B cell (primary cell): ENCODE data around the gene SLC25A18. TPM values are rescaled to one million over a fixed set of nuclear protein-coding genes. Genes with fewer than 3 reads are reported as not detected.

ENCODE experiments used
- ATAC-seq: fragments of 200-7000 bp; cut with Tn5 transposase; one replicate; pipeline ENCODE4 v1.10.0; 2021; ENCODE audit warnings: low read depth, mild to moderate bottlenecking, moderate number of reproducible peaks, moderate library complexity
- CTCF ChIA-PET: fragments of 350-600 bp; sonication (Branson Sonifier 250); formaldehyde crosslinking; loops from one replicate; lab custom pipeline; 2021; ENCODE audit warnings: antibody characterized with exemption, inconsistent platforms; lab: Charles Lee
- POLR2A ChIA-PET: fragments of 350-600 bp; sonication (Branson Sonifier 250); formaldehyde crosslinking; loops from one replicate; lab custom pipeline; 2021; ENCODE audit warnings: antibody characterized with exemption; lab: Charles Lee
- DNase-seq: peaks from one replicate; pipeline ENCODE4 v3.0.0; 2013
- H2AFZ ChIP-seq: 2 replicates; pipeline ENCODE4 v1.6.1; 2012; ENCODE audit warnings: mild to moderate bottlenecking, low read depth, low read length; ENCODE audit not compliant: insufficient read depth, poor library complexity, severe bottlenecking
- H3K27ac ChIP-seq, 2 donors: 1 replicate in 1 of 2; 2 replicates in 1 of 2; pipeline ENCODE4 v1.5.1; 2012 to 2013; ENCODE audit warnings: low read length in 2 of 2, mild to moderate bottlenecking in 2 of 2, moderate library complexity in 1 of 2
- H3K27me3 ChIP-seq, 4 experiments: fragments of 200-600 bp in 1 of 4; sonication (generic) in 1 of 4; replicated peaks in 1 of 4; 1 replicate in 2 of 4; 2 replicates in 2 of 4; pipeline versions ENCODE4 v1.6.1 to v1.7.0; 2013 to 2016; ENCODE audit warnings: low read length in 3 of 4, mild to moderate bottlenecking in 2 of 4, mixed read lengths in 1 of 4, moderate library complexity in 1 of 4; ENCODE audit not compliant: insufficient read depth in 4 of 4, control insufficient read depth in 3 of 4; ENCODE audit errors: control extremely low read depth in 1 of 4
- H3K36me3 ChIP-seq, 2 experiments: replicated peaks in 1 of 2; 1 replicate in 1 of 2; 2 replicates in 1 of 2; pipeline versions ENCODE4 v1.6.1 to v1.7.1; 2013; ENCODE audit warnings: low read length in 1 of 2; ENCODE audit not compliant: insufficient read depth in 2 of 2, control insufficient read depth in 1 of 2; ENCODE audit errors: control extremely low read depth in 1 of 2, extremely low read depth in 1 of 2
- H3K4me1 ChIP-seq, 2 donors: fragments of 200-600 bp in 1 of 2; sonication (generic) in 1 of 2; 1 replicate in 1 of 2; 2 replicates in 1 of 2; pipeline versions ENCODE4 v1.5.1 to v1.6.1; 2013 to 2017; ENCODE audit warnings: low read length in 2 of 2; ENCODE audit not compliant: control insufficient read depth in 2 of 2, insufficient read depth in 2 of 2
- H3K4me2 ChIP-seq: replicated peaks from 2 replicates; pipeline ENCODE3; 2012; ENCODE audit warnings: mild to moderate bottlenecking, low read depth, low read length; ENCODE audit not compliant: poor library complexity, severe bottlenecking
- H3K4me3 ChIP-seq, 5 experiments: fragments of 200-600 bp in 1 of 5; sonication (generic) in 1 of 5; 1 replicate in 3 of 5; 2 replicates in 2 of 5; pipeline versions ENCODE4 v1.5.1 to v1.7.0; 2011 to 2016; ENCODE audit warnings: low read length in 4 of 5, mild to moderate bottlenecking in 4 of 5, low read depth in 2 of 5, control low read depth in 1 of 5, moderate library complexity in 1 of 5; ENCODE audit not compliant: insufficient read depth in 1 of 5; ENCODE audit errors: control extremely low read depth in 1 of 5, extremely low read depth in 1 of 5
- H3K79me2 ChIP-seq: fragments of 200-600 bp; sonication (generic); one replicate; pipeline ENCODE4 v1.6.0; 2016; ENCODE audit warnings: low read length; ENCODE audit not compliant: control insufficient read depth, insufficient read depth
- H3K9ac ChIP-seq: fragments of 200-600 bp; sonication (generic); 2 replicates; pipeline ENCODE4 v1.6.1; 2017; ENCODE audit warnings: mild to moderate bottlenecking, low read length, moderate library complexity
- H3K9me3 ChIP-seq, 3 donors: one replicate each; pipeline versions ENCODE4 v1.6.1 to v1.7.1; 2013; ENCODE audit warnings: low read length in 2 of 3; ENCODE audit not compliant: control insufficient read depth in 2 of 3, insufficient read depth in 1 of 3; ENCODE audit errors: control extremely low read depth in 1 of 3
- H4K20me1 ChIP-seq: 2 replicates; pipeline ENCODE4 v1.6.0; 2012; ENCODE audit warnings: mild to moderate bottlenecking, low read length; ENCODE audit not compliant: insufficient read depth, control insufficient read depth, poor library complexity, severe bottlenecking
- H3K27ac Mint-ChIP-seq: one replicate; pipeline ENCODE4 v1.8.0; 2021; ENCODE audit warnings: mixed read lengths
- H3K27me3 Mint-ChIP-seq: one replicate; pipeline ENCODE4 v1.8.0; 2021; ENCODE audit warnings: mixed read lengths
- H3K4me1 Mint-ChIP-seq: one replicate; pipeline ENCODE4 v1.8.0; 2021; ENCODE audit warnings: mixed read lengths
- H3K4me3 Mint-ChIP-seq: one replicate; pipeline ENCODE4 v1.8.0; 2021; ENCODE audit warnings: mixed read lengths
- H3K9me3 Mint-ChIP-seq: one replicate; pipeline ENCODE4 v1.8.0; 2022; ENCODE audit warnings: mixed read lengths; ENCODE audit not compliant: insufficient read depth
- CTCF ChIP-seq: fragments of 200-600 bp; IDR thresholded peaks from one replicate; pipeline ENCODE4 v1.8.0; 2022; ENCODE audit warnings: antibody characterized with exemption, mild to moderate bottlenecking
- EZH2 ChIP-seq: IDR thresholded peaks from 2 replicates; pipeline ENCODE4 v1.6.1; 2012; ENCODE audit warnings: borderline replicate concordance, low read depth, mild to moderate bottlenecking, moderate library complexity, low read length; ENCODE audit not compliant: insufficient read depth, poor library complexity, severe bottlenecking
- WGBS: methylation state at CpG from one replicate; pipeline ENCODE4 v1.1.5; 2013; ENCODE audit warnings: missing lambda C conversion rate; ENCODE audit not compliant: insufficient coverage; 5-methylcytosine and 5-hydroxymethylcytosine counted together
- intact Hi-C: fragments of 100-400 bp; cut with micrococcal nuclease; formaldehyde crosslinking; loops from one replicate; pipeline ENCODE4 v1.10.0; 2022
- polyA plus RNA-seq: library from polyadenylated mRNA; depleted of rRNA; stranded (reverse); fragments of >200 nt; gene quantifications from 2 replicates; pipeline ENCODE4 v1.2.3, GENCODE V29; 2012
- total RNA-seq, 2 donors: library from RNA; stranded (reverse); fragments of 120-200 nt in 1 of 2; gene quantifications; 1 replicate in 1 of 2; 2 replicates in 1 of 2; pipeline versions ENCODE4 v1.2.3 to v1.2.4, GENCODE V29; 2013 to 2022

Gene SLC25A18
- total and polyA plus RNA-seq, 2 donors (not counting 1 experiment from before 2014, with no cell fraction given): not detected

- Histone ChIP-seq H2AFZ (no peak overlapping the region), H3K27ac (no peak overlapping the region), H3K4me2 (no peak overlapping the region)
Observed at GRCh38 chr22:17633998-17634323, 70.7 kb downstream of the SLC25A18 start.

GRCh38 chr22:17634696-17635095 lies 71.4 kb downstream of the SLC25A18 start:
- peaks cover 20% of the 10 kb centered on the region for H3K4me1 Mint-ChIP-seq
- ATAC-seq: no peak
- CTCF ChIA-PET: no interaction called here

More at GRCh38 chr22:17633998-17634323, 70.7 kb downstream of the SLC25A18 start:
- Mint-ChIP-seq H3K9me3 (no peaks in the 10 kb centered on the region), H3K27me3 (no peaks in the 10 kb centered on the region), H3K4me3 (no peak overlapping the region), H3K4me1 (peaks cover 16% of the 10 kb centered on the region), H3K27ac (no peak overlapping the region)
- CTCF ChIA-PET: no interaction called here
- H3K9me3 ChIP-seq: no peaks in the 10 kb centered on the region
- H3K36me3 ChIP-seq: no peaks in the 10 kb centered on the region
- H3K79me2 ChIP-seq: peaks cover 13% of the 10 kb centered on the region
- TF ChIP-seq CTCF (no peak), EZH2 (no peak)
- H3K4me3 ChIP-seq: no peak overlapping the region
- DNase-seq: no peak
- intact Hi-C loops: no loop called here
- WGBS: 90% methylated on average over 2 of the region's 3 CpGs
- POLR2A ChIA-PET: no interaction called here
- H4K20me1 ChIP-seq: no peaks in the 10 kb centered on the region
- no peak overlapping the region for H3K9ac ChIP-seq
- ATAC-seq: no peak
- peaks cover 13 to 14% of the 10 kb centered on the region in 2 donors for H3K4me1 ChIP-seq
- H3K27me3 ChIP-seq: no peaks in the 10 kb centered on the region

More at GRCh38 chr22:17634696-17635095, 71.4 kb downstream of the SLC25A18 start:
- DNase-seq: no peak
- H3K9me3 ChIP-seq: no peaks in the 10 kb centered on the region
- H3K27me3 ChIP-seq: no peaks in the 10 kb centered on the region
- POLR2A ChIA-PET: no interaction called here
- peaks cover 13 to 17% of the 10 kb centered on the region in 2 donors for H3K4me1 ChIP-seq
- no peak overlapping the region for H3K27ac Mint-ChIP-seq
- 100% methylated on average over 2 of the region's 3 CpGs for WGBS
- H4K20me1 ChIP-seq: no peaks in the 10 kb centered on the region
- no peak overlapping the region for H3K9ac ChIP-seq
- H3K4me2 ChIP-seq: no peak overlapping the region
- H3K27ac ChIP-seq: no peak overlapping the region
- no peaks in the 10 kb centered on the region for H3K27me3 Mint-ChIP-seq
- H3K4me3 Mint-ChIP-seq: no peak overlapping the region
- intact Hi-C loops: loop anchor here (5.0 kb wide), 1 partner anchor 417 kb away; the partner anchor contains the start of gene ADA2
- H2AFZ ChIP-seq: no peak overlapping the region
- TF ChIP-seq CTCF (no peak), EZH2 (no peak)
- no peaks in the 10 kb centered on the region for H3K36me3 ChIP-seq
- no peak overlapping the region for H3K4me3 ChIP-seq
- no peaks in the 10 kb centered on the region for H3K9me3 Mint-ChIP-seq
- peaks cover 9% of the 10 kb centered on the region for H3K79me2 ChIP-seq
